GM12878 (cell line): ENCODE results near the gene IRF2. TPM values are rescaled to one million over a fixed set of nuclear protein-coding genes. Genes with fewer than 3 reads are reported as not detected.

ENCODE experiments used
- ATF7 ChIP-seq: fragments of 450-650 bp; IDR thresholded peaks from 2 replicates; pipeline ENCODE4 v1.6.1; 2016; ENCODE audit warnings: low read depth, mild to moderate bottlenecking
- BCL11A ChIP-seq: IDR thresholded peaks from 2 replicates; pipeline ENCODE4 v1.6.1; 2011; ENCODE audit warnings: low read depth, low read length
- BHLHE40 ChIP-seq, 2 experiments: fragments of 450-650 bp in 1 of 2; IDR thresholded peaks; 2 replicates each; pipeline ENCODE4 v1.6.1; 2011 to 2017; ENCODE audit warnings: low read depth in 2 of 2, borderline replicate concordance in 1 of 2, improper control_type of control experiment in 1 of 2, low read length in 1 of 2, mild to moderate bottlenecking in 1 of 2
- CEBPB ChIP-seq, 2 experiments: fragments of 150-350 bp in 1 of 2; IDR thresholded peaks; 2 replicates each; pipeline ENCODE4 v1.6.1; 2012 to 2014; ENCODE audit warnings: low read depth in 2 of 2, low read length in 2 of 2, borderline replicate concordance in 1 of 2, inconsistent platforms in 1 of 2
- EGR1 ChIP-seq, 2 experiments: IDR thresholded peaks; 1 replicate in 1 of 2; 2 replicates in 1 of 2; pipeline ENCODE4 v1.6.1; 2011 to 2012; ENCODE audit warnings: low read depth in 2 of 2, low read length in 2 of 2, borderline replicate concordance in 1 of 2, mild to moderate bottlenecking in 1 of 2, moderate library complexity in 1 of 2
- GABPA ChIP-seq: IDR thresholded peaks from 2 replicates; pipeline ENCODE4 v1.6.1; 2014; ENCODE audit warnings: antibody characterized with exemption, low read depth, mild to moderate bottlenecking, inconsistent platforms
- HDAC6 ChIP-seq: fragments of 200-600 bp; sonication (generic); IDR thresholded peaks from one replicate; pipeline ENCODE4 v1.8.0; 2017; ENCODE audit warnings: antibody characterized with exemption; ENCODE audit not compliant: unreplicated experiment
- IKZF2 ChIP-seq, 2 experiments: fragments of 450-650 bp; IDR thresholded peaks; 2 replicates each; pipeline ENCODE4 v1.6.1; 2017; ENCODE audit warnings: mild to moderate bottlenecking in 2 of 2, moderate library complexity in 2 of 2
- IRF4 ChIP-seq: IDR thresholded peaks from 2 replicates; pipeline ENCODE4 v1.6.1; 2011; ENCODE audit warnings: low read depth, low read length
- KLF5 ChIP-seq: fragments of 450-650 bp; IDR thresholded peaks from 2 replicates; pipeline ENCODE4 v1.6.1; 2014; ENCODE audit warnings: mild to moderate bottlenecking; ENCODE audit not compliant: partially characterized antibody
- NFYA ChIP-seq: IDR thresholded peaks from 2 replicates; pipeline ENCODE4 v1.6.1; 2011; ENCODE audit warnings: low read depth, mild to moderate bottlenecking, low read length, improper control_type of control experiment, borderline replicate concordance
- NFYB ChIP-seq: IDR thresholded peaks from 2 replicates; pipeline ENCODE4 v1.6.1; 2011; ENCODE audit warnings: low read depth, mild to moderate bottlenecking, low read length, improper control_type of control experiment, moderate library complexity; ENCODE audit not compliant: insufficient read depth
- POLR2A ChIP-seq: IDR thresholded peaks from 2 replicates; pipeline ENCODE4 v1.6.1; 2011; ENCODE audit warnings: low read depth, mild to moderate bottlenecking, low read length
- POU2F2 ChIP-seq: IDR thresholded peaks from 3 replicates; pipeline ENCODE4 v1.6.1; 2011; ENCODE audit warnings: low read depth, mild to moderate bottlenecking, low read length, borderline replicate concordance
- PRDM15 ChIP-seq: fragments of 450-650 bp; formaldehyde crosslinking; IDR thresholded peaks from 2 replicates; pipeline ENCODE4 v1.4.0; 2020; ENCODE audit warnings: mild to moderate bottlenecking, moderate library complexity
- RAD21 ChIP-seq: IDR thresholded peaks from 2 replicates; pipeline ENCODE4 v1.6.1; 2011; ENCODE audit warnings: mild to moderate bottlenecking, low read depth, low read length, moderate library complexity; ENCODE audit not compliant: insufficient read depth
- RELA ChIP-seq: fragments of 450-650 bp; IDR thresholded peaks from 2 replicates; pipeline ENCODE4 v1.8.0; 2014; ENCODE audit warnings: borderline replicate concordance; ENCODE audit not compliant: partially characterized antibody
- RFX5 ChIP-seq: IDR thresholded peaks from 2 replicates; pipeline ENCODE4 v1.6.1; 2011; ENCODE audit warnings: low read depth, low read length, improper control_type of control experiment
- SIN3A ChIP-seq: IDR thresholded peaks from 2 replicates; pipeline ENCODE4 v1.6.1; 2012; ENCODE audit warnings: low read depth, low read length, improper control_type of control experiment
- SMAD1 ChIP-seq: fragments of 450-650 bp; IDR thresholded peaks from 2 replicates; pipeline ENCODE4 v1.6.1; 2018; ENCODE audit warnings: mild to moderate bottlenecking, low read depth; ENCODE audit not compliant: partially characterized antibody
- STAT3 ChIP-seq: IDR thresholded peaks from 2 replicates; pipeline ENCODE4 v1.6.1; 2011; ENCODE audit warnings: low read depth, low read length, improper control_type of control experiment
- TAF1 ChIP-seq: IDR thresholded peaks from 2 replicates; pipeline ENCODE4 v1.6.1; 2011; ENCODE audit warnings: mild to moderate bottlenecking, low read depth, low read length, borderline replicate concordance
- TCF12 ChIP-seq: IDR thresholded peaks from 2 replicates; pipeline ENCODE4 v1.6.1; 2011; ENCODE audit warnings: low read depth, mild to moderate bottlenecking, low read length
- ZBED1 ChIP-seq: IDR thresholded peaks from 2 replicates; pipeline ENCODE4 v1.6.1; 2016; ENCODE audit warnings: borderline replicate concordance
- ZNF274 ChIP-seq: IDR thresholded peaks from one replicate; pipeline ENCODE4 v1.8.0; 2011; ENCODE audit not compliant: insufficient read length, insufficient read depth
- ZSCAN29 ChIP-seq: fragments of 450-650 bp; IDR thresholded peaks from 2 replicates; pipeline ENCODE4 v1.6.1; 2017; ENCODE audit warnings: mild to moderate bottlenecking, moderate library complexity
- polyA plus RNA-seq, 11 experiments: library from polyadenylated mRNA; depleted of rRNA in 4 of 11; unstranded in 6 of 11; stranded (reverse) in 5 of 11; fragments of >200 nt; fragmentation: Nextera tagmentation in 4 of 11; fragmentation: Illumina TruSeq in 1 of 11; extraction: Ambion mirVana in 4 of 11; extraction: Trizol in 1 of 11; gene quantifications; 1 replicate in 1 of 11; 2 replicates in 10 of 11; pipeline versions ENCODE4 v1.2.1 to v1.2.3, GENCODE V29; 2011 to 2016; ENCODE audit warnings: inconsistent platforms in 2 of 11, missing spikeins in 2 of 11, low read depth in 1 of 11
- total RNA-seq, 4 experiments: library from RNA; depleted of rRNA in 3 of 4; stranded (reverse); fragments of >200 nt in 3 of 4; fragmentation: Illumina TruSeq in 1 of 4; extraction: Trizol in 1 of 4; gene quantifications; 2 replicates each; pipeline versions ENCODE4 v1.2.1 to v1.2.3, GENCODE V29; 2013 to 2021

IRF2 gene
- total and polyA plus RNA-seq, 10 of the 15 experiments (the other 5 are each of a cell fraction or from before 2014, with no cell fraction given) = 45.1 to 99.3 (median 58.9) TPM

GRCh38 chr4:184474263-184475095, at the start of gene IRF2 (continued):
- TF ChIP-seq BHLHE40 (IDR thresholded peaks at IDR 0.05; ENCODE audit: borderline replicate concordance in 1 of 2, low read depth in 2 of 2, low read length in 1 of 2) = peak; percentile 99 to 100
- 0 out of 3 replicates have a peak, but pooled peaks have one; percentile 36 for TF ChIP-seq POU2F2
- no peak for TF ChIP-seq PRDM15 (CRISPR knock-in tag)
- TF ChIP-seq NFYA = no peak
- peak in 1 of 2 experiments; percentile 72; a peak in 2 of 3 replicates for TF ChIP-seq EGR1 (IDR thresholded peaks at IDR 0.05; ENCODE audit: borderline replicate concordance in 1 of 2, low read depth in 2 of 2, low read length in 2 of 2)
- TF ChIP-seq SMAD1 = no peak
- peak; percentile 66 for TF ChIP-seq KLF5
- 0 out of 2 replicates have a peak, but pooled peaks have one; percentile 55 for TF ChIP-seq STAT3
- peak; percentile 41 to 44; a peak in 3 of 4 replicates for TF ChIP-seq IKZF2 (IDR thresholded peaks at IDR 0.05)
- peak; percentile 84 for TF ChIP-seq NFYB
- TF ChIP-seq ZNF274 = no peak
- no peak for TF ChIP-seq ZSCAN29
- peak; percentile 56; the same call in 1 of the 2 replicates for TF ChIP-seq TCF12
- TF ChIP-seq BCL11A = 0 out of 2 replicates have a peak, but pooled peaks have one; percentile 1
- peak; percentile 65 for TF ChIP-seq RELA
- peak; percentile 30; the same call in 1 of the 2 replicates for TF ChIP-seq RFX5
- TF ChIP-seq HDAC6 = no peak
- no peak for TF ChIP-seq GABPA
- TF ChIP-seq POLR2A = peak; percentile 87
- TF ChIP-seq CEBPB (IDR thresholded peaks at IDR 0.05; ENCODE audit: borderline replicate concordance in 1 of 2, low read depth in 2 of 2, low read length in 2 of 2) = peak in 1 of 2 experiments; percentile 79; a peak in 2 of 4 replicates
- TF ChIP-seq SIN3A = no peak; the same call in 1 of the 2 replicates
- peak; percentile 47; the same call in 1 of the 2 replicates for TF ChIP-seq RAD21
- 0 out of 2 replicates have a peak, but pooled peaks have one; percentile 9 for TF ChIP-seq ATF7
- TF ChIP-seq ZBED1 = 0 out of 2 replicates have a peak, but pooled peaks have one; percentile 37
- TF ChIP-seq IRF4 = 0 out of 2 replicates have a peak, but pooled peaks have one; percentile 5
- peak; percentile 38; the same call in 1 of the 2 replicates for TF ChIP-seq TAF1
